GM10266 (cell line): Measurements from ENCODE around the gene CD163.
"Not testable (repeated sequence)": the region's sequence is repeated elsewhere in the genome, so short reads cannot be mapped to it uniquely, and the experiment has no call there.

Source experiments
- DNase-seq: peaks from one replicate; pipeline ENCODE4 v3.0.0; 2012; ENCODE audit errors: extremely low spot score
- CTCF ChIP-seq: IDR thresholded peaks from 2 replicates; pipeline ENCODE4 v1.5.1; 2012; ENCODE audit warnings: mild to moderate bottlenecking, low read depth; ENCODE audit not compliant: control insufficient read depth, insufficient read depth; ENCODE audit errors: missing control alignments

Gene CD163

GRCh38 chr12:7503686-7504415, at the start of gene CD163:
CD163 (minus strand) TSS chr12:7503777; CDS start chr12:7503690, 87 bp downstream.
- TF ChIP-seq CTCF, result no peak
- no peak for DNase-seq

- TF ChIP-seq CTCF, result no peak
- no peak for DNase-seq
Observed at GRCh38 chr12:7542813-7543212, 39.2 kb upstream of the CD163 start.

GRCh38 chr12:7542046-7542445, 38.5 kb upstream of the CD163 start:
- no peak for DNase-seq
- TF ChIP-seq CTCF, result no peak

- no peak for DNase-seq
- no peak for TF ChIP-seq CTCF
Observed at GRCh38 chr12:7514416-7514815, 10.8 kb upstream of the CD163 start.

GRCh38 chr12:7512553-7512952, 9.0 kb upstream of the CD163 start:
- DNase-seq, result no peak
- no peak for TF ChIP-seq CTCF

DNA sequence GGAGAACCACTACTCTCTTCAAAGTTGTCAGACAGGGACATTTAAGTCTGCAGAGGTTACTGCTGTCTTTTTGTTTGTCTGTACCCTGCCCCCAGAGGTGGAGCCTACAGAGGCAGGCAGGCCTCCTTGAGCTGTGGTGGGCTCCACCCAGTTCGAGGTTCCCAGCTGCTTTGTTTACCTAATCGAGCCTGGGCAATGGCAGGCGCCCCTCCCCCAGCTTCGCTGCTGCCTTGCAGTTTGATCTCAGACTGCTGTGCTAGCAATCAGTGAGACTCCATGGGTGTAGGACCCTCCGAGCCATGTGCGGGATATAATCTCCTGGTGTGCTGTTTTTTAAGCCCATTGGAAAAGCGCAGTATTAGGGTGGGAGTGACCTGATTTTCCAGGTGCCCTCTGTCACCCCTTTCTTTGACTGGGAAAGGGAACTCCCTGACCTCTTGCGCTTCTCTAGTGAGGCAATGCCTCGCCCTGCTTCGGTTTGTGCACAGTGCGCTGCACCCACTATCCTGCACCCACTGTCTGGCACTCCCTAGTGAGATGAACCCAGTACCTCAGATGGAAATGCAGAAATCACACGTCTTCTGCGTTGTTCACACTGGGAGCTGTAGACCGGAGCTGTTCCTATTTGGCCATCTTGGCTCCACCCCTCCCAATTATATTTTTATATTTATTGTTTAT, 6.4 kb upstream of the CD163 start:
- DNase-seq, result not testable (repeated sequence)

DNA sequence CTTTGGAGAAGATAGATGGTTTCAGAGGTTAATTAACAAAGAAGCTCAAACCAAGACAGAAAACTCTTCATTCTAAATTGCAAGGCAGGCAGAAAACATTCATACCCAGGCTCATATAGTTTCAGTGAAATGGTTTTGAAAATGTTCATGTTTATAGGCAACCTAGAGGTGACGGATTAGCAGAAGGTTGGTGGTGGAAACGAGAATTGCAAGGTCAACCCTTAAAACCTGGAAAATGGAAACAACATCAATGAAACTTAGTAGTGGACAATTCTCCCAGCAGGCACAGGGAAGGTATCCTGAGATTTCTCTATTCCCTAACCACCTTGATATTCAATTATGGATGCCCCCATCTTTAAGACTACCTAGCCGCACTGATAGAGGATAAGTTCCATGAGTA, 965 bp downstream of the CD163 start:
- no peak for TF ChIP-seq CTCF

More for the DNA sequence above, 965 bp downstream of the CD163 start:
- DNase-seq, result no peak
